H1 (cell line): ENCODE measurements around the gene SNAPC2. TPM values are rescaled to one million over a fixed set of nuclear protein-coding genes. Genes with fewer than 3 reads are reported as not detected.

Experiments used
- CTCF ChIA-PET: fragments of 300-600 bp; sonication (Branson Sonifier 250); formaldehyde crosslinking; loops from one replicate; lab custom pipeline; 2021; ENCODE audit not compliant: partially characterized antibody; lab: Charles Lee
- POLR2A ChIA-PET: fragments of 300-600 bp; sonication (Branson Sonifier 250); formaldehyde crosslinking; loops from one replicate; lab custom pipeline; 2021; ENCODE audit warnings: inconsistent platforms; ENCODE audit not compliant: partially characterized antibody; lab: Charles Lee
- DNase-seq, 2 experiments: peaks; one replicate each; pipeline versions ENCODE4 v3.0.0 to v3.0.0-alpha.2; 2010 to 2022; ENCODE audit warnings: low spot score in 2 of 2, low read depth in 1 of 2, mixed read lengths in 1 of 2
- FAIRE-seq: peaks from 2 replicates; lab custom pipeline; 2011; peaks lifted over from hg19 to GRCh38; lab: Jason Lieb, UNC
- H2AFZ ChIP-seq: 2 replicates; pipeline ENCODE4 v1.8.1; 2012; ENCODE audit warnings: low read length, inconsistent platforms
- H2AK5ac ChIP-seq: 2 replicates; pipeline ENCODE4 v1.6.1; 2013; ENCODE audit warnings: low read depth, low read length
- H2BK120ac ChIP-seq: replicated peaks from 2 replicates; pipeline ENCODE3; 2013; ENCODE audit warnings: low read depth, low read length, inconsistent platforms
- H2BK12ac ChIP-seq: 2 replicates; pipeline ENCODE4 v1.6.1; 2013; ENCODE audit warnings: low read depth, low read length
- H2BK15ac ChIP-seq: 2 replicates; pipeline ENCODE4 v1.6.1; 2013; ENCODE audit warnings: low read length
- H2BK20ac ChIP-seq: 2 replicates; pipeline ENCODE4 v1.6.1; 2013; ENCODE audit warnings: low read length
- H2BK5ac ChIP-seq: 2 replicates; pipeline ENCODE4 v1.6.1; 2013; ENCODE audit warnings: low read depth, low read length
- H3K14ac ChIP-seq: 2 replicates; pipeline ENCODE4 v1.6.1; 2013; ENCODE audit warnings: inconsistent platforms; ENCODE audit not compliant: insufficient read length
- H3K18ac ChIP-seq: 2 replicates; pipeline ENCODE4 v1.6.1; 2013; ENCODE audit warnings: low read length; ENCODE audit errors: extremely low read depth
- H3K23ac ChIP-seq: 2 replicates; pipeline ENCODE4 v1.6.1; 2013; ENCODE audit warnings: inconsistent platforms; ENCODE audit not compliant: insufficient read length
- H3K23me2 ChIP-seq: 2 replicates; pipeline ENCODE4 v1.6.1; 2013; ENCODE audit warnings: low read depth, low read length
- H3K27ac ChIP-seq: 2 replicates; pipeline ENCODE4 v1.6.1; 2011; ENCODE audit warnings: low read depth, low read length, inconsistent platforms
- H3K27me3 ChIP-seq, 4 experiments: replicated peaks in 1 of 4; 1 replicate in 1 of 4; 2 replicates in 3 of 4; pipeline versions ENCODE4 v1.6.1 to v1.8.1; 2011 to 2013; ENCODE audit warnings: low read length in 3 of 4, mild to moderate bottlenecking in 3 of 4, inconsistent platforms in 2 of 4, mixed read lengths in 2 of 4, moderate library complexity in 1 of 4; ENCODE audit not compliant: control insufficient read depth in 3 of 4, insufficient read depth in 3 of 4; ENCODE audit errors: extremely low read depth in 1 of 4
- H3K36me3 ChIP-seq, 4 experiments: 2 replicates each; pipeline versions ENCODE4 v1.6.1 to v1.8.1; 2011 to 2013; ENCODE audit warnings: mild to moderate bottlenecking in 4 of 4, low read length in 3 of 4, moderate library complexity in 2 of 4, control low read depth in 1 of 4, inconsistent platforms in 1 of 4; ENCODE audit not compliant: insufficient read depth in 4 of 4, control insufficient read depth in 2 of 4
- H3K4ac ChIP-seq: replicated peaks from 2 replicates; pipeline ENCODE3; 2013; ENCODE audit warnings: low read length, low read depth, mixed read lengths, inconsistent platforms; ENCODE audit not compliant: insufficient read length
- H3K4me1 ChIP-seq, 4 experiments: replicated peaks in 1 of 4; 1 replicate in 1 of 4; 2 replicates in 3 of 4; pipeline versions ENCODE4 v1.6.1 to v1.8.1; 2011 to 2013; ENCODE audit warnings: low read length in 3 of 4, inconsistent platforms in 2 of 4, mixed read lengths in 1 of 4; ENCODE audit not compliant: insufficient read depth in 4 of 4, control insufficient read depth in 3 of 4
- H3K4me2 ChIP-seq, 2 experiments: 2 replicates each; pipeline versions ENCODE4 v1.6.1 to v1.8.1; 2011 to 2013; ENCODE audit warnings: low read depth in 2 of 2, low read length in 2 of 2, control low read depth in 1 of 2, inconsistent platforms in 1 of 2, mild to moderate bottlenecking in 1 of 2; ENCODE audit not compliant: insufficient read depth in 1 of 2
- H3K4me3 ChIP-seq, 4 experiments: fragments of 200-600, 300-600 bp in 1 of 4; sonication (generic), shearing (Covaris generic), sonication (Bioruptor Twin) in 1 of 4; 2 replicates each; pipeline versions ENCODE4 v1.5.1 to v1.8.1; 2011 to 2016; ENCODE audit warnings: low read length in 4 of 4, low read depth in 3 of 4, control low read depth in 2 of 4, inconsistent platforms in 2 of 4, mild to moderate bottlenecking in 2 of 4, mixed read lengths in 1 of 4, moderate library complexity in 1 of 4; ENCODE audit not compliant: insufficient read depth in 2 of 4; ENCODE audit errors: extremely low read depth in 1 of 4
- H3K56ac ChIP-seq: replicated peaks from 2 replicates; pipeline ENCODE3; 2013; ENCODE audit warnings: low read depth, mild to moderate bottlenecking, mixed read lengths, low read length, inconsistent platforms; ENCODE audit not compliant: insufficient read length
- H3K79me1 ChIP-seq: 2 replicates; pipeline ENCODE4 v1.6.1; 2013; ENCODE audit warnings: low read depth, low read length, control low read depth
- H3K79me2 ChIP-seq, 2 experiments: 2 replicates each; pipeline versions ENCODE4 v1.6.1 to v1.8.1; 2012 to 2013; ENCODE audit warnings: low read length in 2 of 2, mild to moderate bottlenecking in 2 of 2, inconsistent platforms in 1 of 2; ENCODE audit not compliant: insufficient read depth in 2 of 2, control insufficient read depth in 1 of 2
- H3K9ac ChIP-seq, 4 experiments: replicated peaks in 1 of 4; 1 replicate in 1 of 4; 2 replicates in 3 of 4; pipeline versions ENCODE4 v1.6.1 to v1.8.1; 2011 to 2013; ENCODE audit warnings: low read depth in 3 of 4, low read length in 3 of 4, control low read depth in 2 of 4, mild to moderate bottlenecking in 2 of 4, moderate library complexity in 2 of 4, inconsistent platforms in 1 of 4; ENCODE audit errors: extremely low read depth in 1 of 4
- H3K9me3 ChIP-seq, 2 experiments: 2 replicates each; pipeline versions ENCODE4 v1.6.1 to v1.8.1; 2012 to 2013; ENCODE audit warnings: mild to moderate bottlenecking in 2 of 2, moderate library complexity in 2 of 2, control low read depth in 1 of 2, inconsistent platforms in 1 of 2, low read depth in 1 of 2, low read length in 1 of 2, mixed read lengths in 1 of 2; ENCODE audit not compliant: insufficient read depth in 2 of 2
- H4K20me1 ChIP-seq, 2 experiments: replicated peaks in 1 of 2; 2 replicates each; pipeline versions ENCODE3 to v1.8.1; 2011 to 2013; ENCODE audit warnings: inconsistent platforms in 2 of 2, low read length in 2 of 2, mild to moderate bottlenecking in 1 of 2; ENCODE audit not compliant: insufficient read depth in 2 of 2, control insufficient read depth in 1 of 2
- H4K5ac ChIP-seq: 2 replicates; pipeline ENCODE4 v1.6.1; 2013; ENCODE audit warnings: low read length, low read depth, mixed read lengths, inconsistent platforms; ENCODE audit not compliant: insufficient read length
- H4K8ac ChIP-seq: 2 replicates; pipeline ENCODE4 v1.8.0; 2013; ENCODE audit warnings: mild to moderate bottlenecking, moderate library complexity, low read length, inconsistent platforms; ENCODE audit not compliant: insufficient read depth; ENCODE audit errors: extremely low read depth
- H4K91ac ChIP-seq: replicated peaks from 2 replicates; pipeline ENCODE3; 2013; ENCODE audit warnings: low read length, mixed read lengths, inconsistent platforms; ENCODE audit not compliant: insufficient read length
- FOSL1 ChIP-seq: IDR thresholded peaks from 2 replicates; pipeline ENCODE4 v1.6.1; 2011; ENCODE audit warnings: mild to moderate bottlenecking, low read depth, low read length, moderate library complexity; ENCODE audit not compliant: insufficient read depth
- RXRA ChIP-seq: IDR thresholded peaks from 2 replicates; pipeline ENCODE4 v1.6.1; 2011; ENCODE audit warnings: low read depth, mild to moderate bottlenecking, low read length, moderate library complexity; ENCODE audit not compliant: insufficient read depth
- WGBS, 2 experiments: shearing (Covaris generic) in 1 of 2; methylation state at CpG; one replicate each; pipeline versions ENCODE4 v1.1.6 to v1.1.7; 2013 to 2015; ENCODE audit warnings: low lambda C conversion rate in 2 of 2, mixed read lengths in 2 of 2, inconsistent platforms in 1 of 2, low coverage in 1 of 2, missing lambda C conversion rate in 1 of 2; ENCODE audit not compliant: insufficient replicate concordance in 2 of 2, insufficient coverage in 1 of 2, insufficient read length in 1 of 2; ENCODE audit errors: extremely low coverage in 1 of 2, missing lambda C conversion rate in 1 of 2; 5-methylcytosine and 5-hydroxymethylcytosine counted together
- polyA plus RNA-seq, 7 experiments: library from polyadenylated mRNA; depleted of rRNA in 3 of 7; stranded (reverse) in 5 of 7; unstranded in 2 of 7; fragments of >200 nt in 5 of 7; fragments of 200-250 nt in 2 of 7; gene quantifications; 1 replicate in 5 of 7; 2 replicates in 1 of 7; 4 replicates in 1 of 7; pipeline versions ENCODE4 v1.2.1 to v1.2.3, GENCODE V29; 2011 to 2013; ENCODE audit warnings: missing spikeins in 2 of 7, mixed read lengths in 2 of 7
- total RNA-seq: library from RNA; stranded (reverse); fragmentation: NEBNext Ultra II Directional; extraction: Animal tissue kit (Norgen Biotek cat#: 25700); gene quantifications from 2 replicates; pipeline ENCODE4 v1.2.1, GENCODE V29; 2021

Gene SNAPC2
- total and polyA plus RNA-seq, 2 of the 8 experiments (the other 6 are each of a cell fraction or from before 2014, with no cell fraction given): 18.2 to 20.3 TPM

GRCh38 chr19:7902796-7903243 lies 17.3 kb upstream of the SNAPC2 start:
- Histone ChIP-seq H4K5ac (peak overlapping the region; percentile 65), H2AFZ (no peak overlapping the region), H3K4ac (no peak overlapping the region), H3K23ac (no peak overlapping the region), H3K23me2 (peaks cover 13% of the 10 kb centered on the region), H3K18ac (peak overlapping the region; percentile 86; the same call in 1 of the 2 replicates), H3K79me2 (peaks cover 0 to 22% of the 10 kb centered on the region in 2 experiments; a peak in 2 of 4 replicates), H2BK12ac (0 out of 2 replicates have a peak overlapping the region, but pooled peaks have one; percentile 27), H2AK5ac (peak overlapping the region; percentile 82; the same call in 1 of the 2 replicates), H4K8ac (peak overlapping the region; percentile 90; the same call in 1 of the 2 replicates), H3K4me2 (peak overlapping the region; percentile 55 to 75), H3K9ac (peak overlapping the region in 3 of 4 experiments; percentile 49 to 64 (median 63); a peak in 6 of 7 replicates), H3K4me3 (peak overlapping the region; percentile 30 to 86 (median 44)), H3K27me3 (no peaks in the 10 kb centered on the region), H3K79me1 (peaks cover 9% of the 10 kb centered on the region), H2BK5ac (peak overlapping the region; percentile 95), H3K27ac (peak overlapping the region; percentile 66; the same call in 1 of the 2 replicates), H3K14ac (no peak overlapping the region), H2BK20ac (no peak overlapping the region), H2BK15ac (no peak overlapping the region), H3K36me3 (no peaks in the 10 kb centered on the region; a peak in 2 of 8 replicates), H3K56ac (no peak overlapping the region), H2BK120ac (no peak overlapping the region), H3K4me1 (peaks cover 0 to 13% (median 7%) of the 10 kb centered on the region in 4 experiments; a peak in 5 of 7 replicates), H4K91ac (peak overlapping the region; percentile 90), H3K9me3 (no peaks in the 10 kb centered on the region), H4K20me1 (peaks cover 0 to 5% of the 10 kb centered on the region in 2 experiments)
- 51% methylated on average over 20 of the region's 20 CpGs; no CpG with 5 or more reads in 1 of the 2 experiments for WGBS, 2 experiments
- ChIA-PET POLR2A (interaction anchor here (1.0 to 5.0 kb wide), 10 partner anchors 9 to 45 kb away, joined by 4 to 22 read pairs (median 5); partner anchors contain the start of genes LRRC8E, SNAPC2 and TGFBR3L), CTCF (interaction anchor here (0.9 to 4.9 kb wide), 13 partner anchors 12 to 174 kb away, joined by 3 to 14 read pairs (median 4); partner anchors contain the start of genes PRR36 and TGFBR3L)
- DNase-seq (no peak), FAIRE-seq (no peak)
- TF ChIP-seq FOSL1: no peak
- 0 out of 2 replicates have a peak, but pooled peaks have one; percentile 16 for TF ChIP-seq RXRA
